SK-MEL-5 (cell line): ENCODE results near the gene PLAAT4. TPM values are rescaled to one million over a fixed set of nuclear protein-coding genes. Genes with fewer than 3 reads are reported as not detected.

ENCODE experiments used
- DNase-seq: peaks from one replicate; pipeline ENCODE4 v3.0.0-alpha.2; 2016; ENCODE audit warnings: low read depth, low spot score
- in situ Hi-C: cut with HindIII; loops from 2 replicates; pipeline ENCODE4 v1.10.0; 2016; ENCODE audit warnings: low sequenced_read_pairs, high pct_unique_total_duplicates, low pct_unique_long_range_greater_than_20kb
- total RNA-seq: library from RNA; depleted of rRNA; stranded (reverse); fragments of >200 nt; shearing (Covaris generic); gene quantifications from 2 replicates; pipeline ENCODE4 v1.2.3, GENCODE V29; 2014; rRNA removed

Gene PLAAT4
- total RNA-seq, 1 experiment from 2014 or later = not detected

GRCh38 chr11:63583357-63583677 is 46.7 kb downstream of the PLAAT4 start:
- peak; percentile 79 for DNase-seq
- in situ Hi-C loops = no loop called here

GRCh38 chr11:63586451-63587166 is 50.0 kb downstream of the PLAAT4 start:
- no peak for DNase-seq
- in situ Hi-C loops = no loop called here

GRCh38 chr11:63589000-63589399 is 52.4 kb downstream of the PLAAT4 start:
- in situ Hi-C loops = no loop called here
- no peak for DNase-seq

GRCh38 chr11:63590024-63590788 is 53.6 kb downstream of the PLAAT4 start:
- no peak for DNase-seq
- in situ Hi-C loops = no loop called here

- in situ Hi-C loops = no loop called here
- DNase-seq = peak; percentile 59
Observed at GRCh38 chr11:63592975-63593395, 56.4 kb downstream of the PLAAT4 start.

GRCh38 chr11:63595296-63595695 is 58.7 kb downstream of the PLAAT4 start:
- peak; percentile 26 for DNase-seq

More at GRCh38 chr11:63595296-63595695, 58.7 kb downstream of the PLAAT4 start:
- in situ Hi-C loops = no loop called here

Other genes starting within 250 kb of the PLAAT4 start
- gene SLC22A9, start 167.0 kb upstream of the PLAAT4 start, total RNA-seq = not detected in 2 replicates
- gene PLAAT5, start 45.6 kb upstream of the PLAAT4 start, total RNA-seq = 0.21 TPM in 1 of 2 replicates, not detected in the other
- gene LGALS12, start 30.7 kb upstream of the PLAAT4 start, total RNA-seq = not detected in 2 replicates
- gene PLAAT2, start 26.6 kb downstream of the PLAAT4 start, total RNA-seq = not detected in 2 replicates
- gene PLAAT3, start 77.6 kb downstream of the PLAAT4 start, total RNA-seq = 3.5 and 4.6 TPM in 2 replicates
- gene ATL3, start 134.6 kb downstream of the PLAAT4 start, total RNA-seq = 39.5 and 44.0 TPM in 2 replicates
- gene RTN3, start 144.7 kb downstream of the PLAAT4 start, total RNA-seq = 31.6 and 36.4 TPM in 2 replicates
- gene ZFTA, start 232.0 kb downstream of the PLAAT4 start, total RNA-seq = 5.4 and 7.3 TPM in 2 replicates